ENCODE results near the gene ERFE. TPM values are rescaled to one million over a fixed set of nuclear protein-coding genes. Genes with fewer than 3 reads are reported as not detected.

Gene ERFE
- total RNA-seq, 1 experiment from 2014 or later, result 10.3 TPM

- ChIA-PET POLR2A (interaction anchor here (0.6 kb wide), 1 partner anchor 9 kb away, joined by 3 read pairs; no protein-coding TSS in a partner anchor), CTCF (no interaction called here)
- in situ Hi-C loops (cut with HindIII; ENCODE audit: low pct_unique_long_range_greater_than_20kb, low sequenced_read_pairs), result no loop called here
- no peaks in the 10 kb centered on the region for H3K36me3 ChIP-seq (ENCODE audit: control insufficient read depth, insufficient read depth, low read length)
- intact Hi-C loops (cut with micrococcal nuclease; ENCODE audit: unreplicated experiment), result no loop called here
- no peaks in the 10 kb centered on the region for H3K4me1 ChIP-seq (ENCODE audit: control insufficient read depth, insufficient read depth, low read length)
- no peaks in the 10 kb centered on the region for H3K9me3 ChIP-seq (ENCODE audit: control insufficient read depth, insufficient read depth, low read depth, low read length)
- no peak overlapping the region for H3K27ac ChIP-seq (ENCODE audit: low read length)
- no TSS peak for BruUV-seq (replicated peaks)
- DNase-seq (ENCODE audit: low read depth, low spot score), result no peak
- H3K4me3 ChIP-seq (ENCODE audit: low read depth in 2 of 2, low read length in 2 of 2), result no peak overlapping the region
- TF ChIP-seq POLR2AphosphoS5 (IDR thresholded peaks at IDR 0.05; ENCODE audit: low read depth, low read length) (no peak), REST (IDR thresholded peaks at IDR 0.05; ENCODE audit: insufficient read depth in 1 of 2, low read depth in 2 of 2, low read length in 1 of 2) (no peak), CTCF (IDR thresholded peaks at IDR 0.05) (no peak), SIN3A (IDR thresholded peaks at IDR 0.05; ENCODE audit: borderline replicate concordance, insufficient read depth, low read depth, low read length) (no peak), TCF7L2 (IDR thresholded peaks at IDR 0.05; ENCODE audit: low read depth, low read length) (no peak)
- no peaks in the 10 kb centered on the region for H3K27me3 ChIP-seq (ENCODE audit: control insufficient read depth, insufficient read depth, low read length)
- ATAC-seq, result no peak
Measured at GRCh38 chr2:238132463-238133450, 26.0 kb upstream of the ERFE start.

- no TSS peak for BruUV-seq (replicated peaks)
- in situ Hi-C loops (cut with HindIII; ENCODE audit: low pct_unique_long_range_greater_than_20kb, low sequenced_read_pairs), result no loop called here
- intact Hi-C loops (cut with micrococcal nuclease; ENCODE audit: unreplicated experiment), result no loop called here
- no peaks in the 10 kb centered on the region for H3K27me3 ChIP-seq (ENCODE audit: control insufficient read depth, insufficient read depth, low read length)
- POLR2A ChIA-PET, result interaction anchor here (0.6 kb wide), 2 partner anchors 8 to 60 kb away, joined by 3 read pairs; no protein-coding TSS in a partner anchor
- ATAC-seq, result peak; percentile 36; the same call in 1 of the 2 replicates
- no peak overlapping the region for H3K4me3 ChIP-seq (ENCODE audit: low read depth in 2 of 2, low read length in 2 of 2)
- no peaks in the 10 kb centered on the region for H3K4me1 ChIP-seq (ENCODE audit: control insufficient read depth, insufficient read depth, low read length)
- no peaks in the 10 kb centered on the region for H3K9me3 ChIP-seq (ENCODE audit: control insufficient read depth, insufficient read depth, low read depth, low read length)
- no peak for DNase-seq (ENCODE audit: low read depth, low spot score)
- no peak for TF ChIP-seq TCF7L2 (IDR thresholded peaks at IDR 0.05; ENCODE audit: low read depth, low read length)
- TF ChIP-seq CTCF (IDR thresholded peaks at IDR 0.05), result no peak
- TF ChIP-seq SIN3A (IDR thresholded peaks at IDR 0.05; ENCODE audit: borderline replicate concordance, insufficient read depth, low read depth, low read length), result no peak
- TF ChIP-seq POLR2AphosphoS5 (IDR thresholded peaks at IDR 0.05; ENCODE audit: low read depth, low read length), result no peak
- no peak for TF ChIP-seq REST (IDR thresholded peaks at IDR 0.05; ENCODE audit: insufficient read depth in 1 of 2, low read depth in 2 of 2, low read length in 1 of 2)
- H3K27ac ChIP-seq (ENCODE audit: low read length), result no peak overlapping the region
- CTCF ChIA-PET, result no interaction called here
- no peaks in the 10 kb centered on the region for H3K36me3 ChIP-seq (ENCODE audit: control insufficient read depth, insufficient read depth, low read length)
Measured at GRCh38 chr2:238133499-238134392, 25.0 kb upstream of the ERFE start.
